Hippocampal formation (tissue), 2 donors: ENCODE measurements around the gene ONECUT3.

Experiments used
- DNase-seq, 2 donors: peaks; one replicate each; lab custom pipeline; 2025; lab: John Stamatoyannopoulos, UW

The ONECUT3 gene

GRCh38 chr19:1739960-1740629, 13.2 kb upstream of the ONECUT3 start:
- no peak for DNase-seq

- DNase-seq = no peak
Observed at GRCh38 chr19:1742989-1743696, 10.2 kb upstream of the ONECUT3 start.

- no peak for DNase-seq
Observed at GRCh38 chr19:1744133-1744665, 9.1 kb upstream of the ONECUT3 start.

GRCh38 chr19:1744822-1745563, 8.3 kb upstream of the ONECUT3 start:
- DNase-seq = no peak

GRCh38 chr19:1745589-1746031, 7.7 kb upstream of the ONECUT3 start:
- no peak for DNase-seq

- DNase-seq = no peak
Observed at GRCh38 chr19:1746401-1747284, 6.7 kb upstream of the ONECUT3 start.

GRCh38 chr19:1747285-1748114, 5.8 kb upstream of the ONECUT3 start:
- DNase-seq = no peak

- DNase-seq = no peak
Observed at GRCh38 chr19:1748115-1748872, 5.0 kb upstream of the ONECUT3 start.

- DNase-seq = no peak
Observed at GRCh38 chr19:1748873-1749341, 4.4 kb upstream of the ONECUT3 start.

- no peak for DNase-seq
Observed at GRCh38 chr19:1749373-1750342, 3.6 kb upstream of the ONECUT3 start.

- no peak for DNase-seq
Observed at GRCh38 chr19:1750343-1751021, 2.8 kb upstream of the ONECUT3 start.

GRCh38 chr19:1751367-1752008, 1.8 kb upstream of the ONECUT3 start:
- no peak for DNase-seq

- DNase-seq = no peak
Observed at GRCh38 chr19:1752009-1752756, 1.1 kb upstream of the ONECUT3 start.

- DNase-seq = no peak
Observed at GRCh38 chr19:1754018-1754635, 821 bp downstream of the ONECUT3 start.

- no peak for DNase-seq
Observed at GRCh38 chr19:1754636-1755466, 1.5 kb downstream of the ONECUT3 start.
